Measurements from ENCODE around the gene CORO2A. TPM values are rescaled to one million over a fixed set of nuclear protein-coding genes. Genes with fewer than 3 reads are reported as not detected.

CORO2A gene
- total and polyA plus RNA-seq, 2 of the 13 experiments (the other 11 are each of a cell fraction or from before 2014, with no cell fraction given) = 14.4 to 15.3 TPM

GRCh38 chr9:98118640-98119601 is 73.5 kb downstream of the CORO2A start, which contains the start of gene TRIM14 (continued):
- no peak for TF ChIP-seq USF2 (IDR thresholded peaks at IDR 0.05; ENCODE audit: low read depth, low read length)
- TF ChIP-seq USF2 (CRISPR knock-in tag; IDR thresholded peaks at IDR 0.05; ENCODE audit: borderline replicate concordance) = no peak
- no peak for TF ChIP-seq HCFC1 (IDR thresholded peaks at IDR 0.05; ENCODE audit: low read depth, low read length)
- TF ChIP-seq ZNF567 (CRISPR knock-in tag; IDR thresholded peaks at IDR 0.05; ENCODE audit: borderline replicate concordance) = 0 out of 2 replicates have a peak, but pooled peaks have one; percentile 63
- no peak for TF ChIP-seq ZFP36 (IDR thresholded peaks at IDR 0.05; ENCODE audit: borderline replicate concordance, low read depth, low read length, partially characterized antibody)
- no peak for TF ChIP-seq ZNF614 (CRISPR knock-in tag; IDR thresholded peaks at IDR 0.05; ENCODE audit: borderline replicate concordance)
- TF ChIP-seq NFATC3 (CRISPR knock-in tag; IDR thresholded peaks at IDR 0.05) = 0 out of 2 replicates have a peak, but pooled peaks have one; percentile 12
- TF ChIP-seq NFIC (IDR thresholded peaks at IDR 0.05; ENCODE audit: low read length) = no peak
- TF ChIP-seq CENPBD1 (CRISPR knock-in tag; IDR thresholded peaks at IDR 0.05; ENCODE audit: borderline replicate concordance, low read depth) = no peak
- no peak for TF ChIP-seq ZNF577 (CRISPR knock-in tag; IDR thresholded peaks at IDR 0.05; ENCODE audit: borderline replicate concordance, low read depth)
- TF ChIP-seq ZSCAN20 (CRISPR knock-in tag; IDR thresholded peaks at IDR 0.05; ENCODE audit: borderline replicate concordance) = peak; percentile 71; the same call in 1 of the 2 replicates
- no peak for TF ChIP-seq ZFP37 (CRISPR knock-in tag; IDR thresholded peaks at IDR 0.05; ENCODE audit: borderline replicate concordance)
- no peak for TF ChIP-seq NFIB (CRISPR knock-in tag; IDR thresholded peaks at IDR 0.05; ENCODE audit: borderline replicate concordance)
- no peak for TF ChIP-seq ZFAT (CRISPR knock-in tag; conservative IDR thresholded peaks at IDR 0.05)
- peak; percentile 96 for TF ChIP-seq ZNF224 (CRISPR knock-in tag; IDR thresholded peaks at IDR 0.05)
- TF ChIP-seq ZBTB49 (CRISPR knock-in tag; IDR thresholded peaks at IDR 0.05; ENCODE audit: borderline replicate concordance) = no peak
- 0 out of 2 replicates have a peak, but pooled peaks have one; percentile 75 for TF ChIP-seq MTERF4 (CRISPR knock-in tag; IDR thresholded peaks at IDR 0.05)
- TF ChIP-seq ZHX1 (CRISPR knock-in tag; IDR thresholded peaks at IDR 0.05; ENCODE audit: low read depth) = no peak
- TF ChIP-seq MBD4 (IDR thresholded peaks at IDR 0.05; ENCODE audit: borderline replicate concordance, low read length) = no peak

Data from HepG2 (cell line).